Kidney (tissue), 14 donors: ENCODE data around the gene PSAPL1. TPM values are rescaled to one million over a fixed set of nuclear protein-coding genes. Genes with fewer than 3 reads are reported as not detected.
A peak's percentile ranks its signal among the peaks of the same experiment; 100 is the strongest.

ENCODE experiments used
- DNase-seq, 5 donors: peaks; one replicate each; pipeline ENCODE4 v3.0.0-alpha.2; 2013 to 2020
- FAIRE-seq: peaks from 2 replicates; lab custom pipeline; 2012; peaks lifted over from hg19 to GRCh38; lab: Jason Lieb, UNC
- H3K27ac ChIP-seq, 2 donors: one replicate each; pipeline ENCODE4 v1.7.0; 2013; ENCODE audit warnings: low read depth in 2 of 2, low read length in 2 of 2, inconsistent platforms in 1 of 2
- H3K27me3 ChIP-seq: one replicate; pipeline ENCODE4 v1.7.1; 2013; ENCODE audit warnings: low read length, inconsistent platforms; ENCODE audit not compliant: control insufficient read depth, insufficient read depth
- H3K36me3 ChIP-seq, 3 donors: one replicate each; pipeline versions ENCODE4 v1.7.0 to v1.7.1; 2013; ENCODE audit warnings: low read length in 3 of 3, control low read depth in 1 of 3, inconsistent platforms in 1 of 3; ENCODE audit not compliant: insufficient read depth in 3 of 3, control insufficient read depth in 2 of 3
- H3K4me1 ChIP-seq, 3 donors: one replicate each; pipeline versions ENCODE4 v1.7.0 to v1.7.1; 2013; ENCODE audit warnings: low read length in 3 of 3, inconsistent platforms in 1 of 3, low read depth in 1 of 3; ENCODE audit not compliant: control insufficient read depth in 2 of 3, insufficient read depth in 2 of 3
- H3K4me3 ChIP-seq, 3 donors: one replicate each; pipeline versions ENCODE4 v1.7.0 to v1.8.1; 2013; ENCODE audit warnings: low read length in 3 of 3, control low read depth in 1 of 3, inconsistent platforms in 1 of 3
- H3K9ac ChIP-seq, 3 donors: one replicate each; pipeline versions ENCODE4 v1.7.0 to v1.7.1; 2013; ENCODE audit warnings: low read length in 3 of 3, control low read depth in 1 of 3, inconsistent platforms in 1 of 3
- H3K9me3 ChIP-seq, 3 donors: one replicate each; pipeline versions ENCODE4 v1.7.0 to v1.7.1; 2013; ENCODE audit warnings: low read length in 3 of 3, control low read depth in 1 of 3, inconsistent platforms in 1 of 3; ENCODE audit not compliant: control insufficient read depth in 2 of 3, insufficient read depth in 1 of 3
- intact Hi-C: fragments of 100-400 bp; cut with DNase I; formaldehyde crosslinking; loops from one replicate; pipeline ENCODE4 v1.11.1; 2022
- polyA plus RNA-seq: library from polyadenylated mRNA; stranded (reverse); fragments of 350-450 nt; fragmentation: Illumina TruSeq; extraction: RNeasy Lipid Tissue Mini Kit (QIAGEN cat#74804); gene quantifications from one replicate; pipeline ENCODE4 v1.2.3, GENCODE V29; 2014; ENCODE audit warnings: low read depth, low replicate concordance; ENCODE audit not compliant: insufficient read depth
- total RNA-seq: library from RNA; stranded (reverse); fragmentation: NEBNext Ultra II Directional; extraction: Animal tissue kit (Norgen Biotek cat#: 25700); gene quantifications from one replicate; pipeline ENCODE4 v1.2.1, GENCODE V29; 2021
- TF ChIP-seq, protein P1 (sequence below): IDR thresholded peaks from 3 replicates; pipeline ENCODE4 v1.5.1; 2012; ENCODE audit warnings: mild to moderate bottlenecking, moderate library complexity, borderline replicate concordance; ENCODE audit not compliant: insufficient read depth; ENCODE audit errors: extremely low read depth
- donor health status: control.
- donor health status: control.
- donor health status: control.
- donor health status: control.
- donor health status: control.
- donor health status: DM: yes; HTN: yes; CAD: no.
- donor health status: Normal renal cell carcinoma (clear cell type).

Gene PSAPL1
- total and polyA plus RNA-seq, 2 donors from 2014 or later: not detected

GRCh38 chr4:7389101-7389701, 45.5 kb downstream of the PSAPL1 start:
- Histone ChIP-seq H3K9ac (no peak overlapping the region), H3K27ac (no peak overlapping the region), H3K4me1 (no peaks in the 10 kb centered on the region), H3K4me3 (no peak overlapping the region), H3K27me3 (no peaks in the 10 kb centered on the region), H3K9me3 (no peaks in the 10 kb centered on the region), H3K36me3 (no peaks in the 10 kb centered on the region)
- FAIRE-seq: no peak
- TF ChIP-seq, protein P1, sequence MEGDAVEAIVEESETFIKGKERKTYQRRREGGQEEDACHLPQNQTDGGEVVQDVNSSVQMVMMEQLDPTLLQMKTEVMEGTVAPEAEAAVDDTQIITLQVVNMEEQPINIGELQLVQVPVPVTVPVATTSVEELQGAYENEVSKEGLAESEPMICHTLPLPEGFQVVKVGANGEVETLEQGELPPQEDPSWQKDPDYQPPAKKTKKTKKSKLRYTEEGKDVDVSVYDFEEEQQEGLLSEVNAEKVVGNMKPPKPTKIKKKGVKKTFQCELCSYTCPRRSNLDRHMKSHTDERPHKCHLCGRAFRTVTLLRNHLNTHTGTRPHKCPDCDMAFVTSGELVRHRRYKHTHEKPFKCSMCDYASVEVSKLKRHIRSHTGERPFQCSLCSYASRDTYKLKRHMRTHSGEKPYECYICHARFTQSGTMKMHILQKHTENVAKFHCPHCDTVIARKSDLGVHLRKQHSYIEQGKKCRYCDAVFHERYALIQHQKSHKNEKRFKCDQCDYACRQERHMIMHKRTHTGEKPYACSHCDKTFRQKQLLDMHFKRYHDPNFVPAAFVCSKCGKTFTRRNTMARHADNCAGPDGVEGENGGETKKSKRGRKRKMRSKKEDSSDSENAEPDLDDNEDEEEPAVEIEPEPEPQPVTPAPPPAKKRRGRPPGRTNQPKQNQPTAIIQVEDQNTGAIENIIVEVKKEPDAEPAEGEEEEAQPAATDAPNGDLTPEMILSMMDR: no peak
- intact Hi-C loops: no loop called here
- DNase-seq: peak in 3 of 5 donors; percentile 7 to 46 (median 28)

DNA sequence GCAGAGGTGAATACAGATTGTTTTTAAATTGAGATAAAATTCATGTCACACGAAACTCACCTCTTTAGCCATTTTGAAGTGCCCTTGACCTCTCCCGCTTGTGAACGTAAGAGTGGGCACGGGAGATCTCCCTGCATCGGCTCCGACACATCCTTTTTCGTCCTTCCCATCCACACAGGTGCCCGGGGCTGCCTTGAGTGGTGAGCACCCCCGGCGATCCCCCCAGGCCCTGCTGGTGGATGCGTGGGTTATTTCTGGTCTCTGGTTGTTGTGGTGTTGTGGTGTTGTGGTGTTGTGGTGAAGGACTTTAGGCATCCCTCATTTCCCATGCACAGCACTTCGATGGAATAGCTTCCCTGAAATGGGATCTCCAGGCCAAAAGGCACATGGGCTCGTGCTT, 46.1 kb downstream of the PSAPL1 start:
- Histone ChIP-seq H3K9me3 (no peaks in the 10 kb centered on the region), H3K27me3 (no peaks in the 10 kb centered on the region), H3K27ac (no peak overlapping the region), H3K4me1 (no peaks in the 10 kb centered on the region), H3K4me3 (no peak overlapping the region), H3K36me3 (no peaks in the 10 kb centered on the region), H3K9ac (no peak overlapping the region)
- DNase-seq (peak in 2 of 5 donors; percentile 6 to 15), FAIRE-seq (no peak)
- intact Hi-C loops: no loop called here
- TF ChIP-seq, protein P1: no peak

GRCh38 chr4:7387925-7388324, 46.8 kb downstream of the PSAPL1 start:
- Histone ChIP-seq H3K9ac (no peak overlapping the region), H3K36me3 (no peaks in the 10 kb centered on the region), H3K4me3 (no peak overlapping the region), H3K27ac (no peak overlapping the region), H3K4me1 (no peaks in the 10 kb centered on the region), H3K9me3 (no peaks in the 10 kb centered on the region), H3K27me3 (no peaks in the 10 kb centered on the region)
- no peak for FAIRE-seq
- TF ChIP-seq, protein P1: no peak
- peak in 2 of 5 donors; percentile 25 to 43 for DNase-seq
- intact Hi-C loops: no loop called here
